ENCODE data around the gene DOK3. TPM values are rescaled to one million over a fixed set of nuclear protein-coding genes. Genes with fewer than 3 reads are reported as not detected.

The DOK3 gene
- total RNA-seq, 1 donor from 2014 or later, result 11.6 TPM

DNA sequence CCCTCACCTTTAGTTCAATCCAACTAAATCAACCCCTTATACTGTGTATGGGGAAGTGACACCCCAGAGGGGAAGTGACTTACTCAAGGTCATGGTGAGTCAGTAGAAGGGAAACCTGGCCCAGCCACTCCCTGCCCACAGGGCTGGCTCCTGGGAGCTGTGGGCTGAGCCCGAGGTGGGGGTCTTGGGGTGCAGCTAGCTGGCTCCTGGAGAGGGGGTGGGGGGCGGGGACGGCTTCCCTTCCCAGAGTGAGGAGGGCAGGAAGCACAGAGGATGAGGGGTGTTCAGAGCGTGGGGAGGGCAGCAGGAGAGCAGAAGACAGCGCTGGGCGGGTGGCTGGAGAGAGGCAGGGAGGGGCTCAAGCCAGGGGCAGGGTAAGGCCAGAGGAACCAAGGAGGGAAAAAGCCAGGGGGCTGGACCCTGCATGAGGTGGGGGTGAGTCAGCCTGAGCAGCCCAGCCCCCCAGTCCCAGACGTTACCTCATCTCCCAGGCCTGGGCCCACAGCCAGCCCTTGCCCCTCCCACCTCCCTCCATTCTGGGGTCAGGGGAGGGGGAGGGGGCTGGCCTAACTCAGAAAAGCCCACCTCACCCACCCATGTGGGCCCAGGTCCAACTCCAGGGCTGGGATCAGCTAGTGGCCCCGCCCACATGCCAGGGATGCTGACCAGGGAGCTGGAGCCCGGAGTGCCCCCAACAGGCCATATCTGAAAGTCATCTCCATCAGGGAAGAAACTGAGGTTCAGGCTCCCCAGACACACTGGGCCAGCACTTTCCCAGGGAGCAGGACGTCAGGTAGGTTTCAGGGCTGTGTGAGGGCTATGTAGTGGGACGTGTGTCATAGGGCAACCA lies 15.1 kb downstream of the DOK3 start:
- no peak for DNase-seq (ENCODE audit: low spot score, unreplicated experiment)
- Mint-ChIP-seq H3K4me3 (ENCODE audit: low read depth) (no peak overlapping the region), H3K27me3 (peaks cover 18% of the 10 kb centered on the region), H3K27ac (no peak overlapping the region), H3K9me3 (ENCODE audit: low read depth) (no peaks in the 10 kb centered on the region), H3K36me3 (ENCODE audit: insufficient read depth) (peaks cover 10% of the 10 kb centered on the region), H3K4me1 (ENCODE audit: low read depth) (peaks cover 14% of the 10 kb centered on the region)
- TF ChIP-seq CTCF (IDR thresholded peaks at IDR 0.05; ENCODE audit: unreplicated experiment), result peak; percentile 18

- Mint-ChIP-seq H3K4me3 (ENCODE audit: low read depth) (no peak overlapping the region), H3K27ac (no peak overlapping the region), H3K9me3 (ENCODE audit: low read depth) (no peaks in the 10 kb centered on the region), H3K27me3 (peaks cover 12% of the 10 kb centered on the region), H3K4me1 (ENCODE audit: low read depth) (peaks cover 14% of the 10 kb centered on the region), H3K36me3 (ENCODE audit: insufficient read depth) (peaks cover 10% of the 10 kb centered on the region)
- no peak for TF ChIP-seq CTCF (IDR thresholded peaks at IDR 0.05; ENCODE audit: unreplicated experiment)
- DNase-seq (ENCODE audit: low spot score, unreplicated experiment), result no peak
Measured at GRCh38 chr5:177493795-177494345, 15.8 kb downstream of the DOK3 start.

GRCh38 chr5:177492841-177493240 lies 16.8 kb downstream of the DOK3 start:
- peaks cover 8% of the 10 kb centered on the region for H3K4me1 Mint-ChIP-seq (ENCODE audit: low read depth)
- peak overlapping the region; percentile 41 for H3K27ac Mint-ChIP-seq

GRCh38 chr5:177491983-177492746 lies 17.5 kb downstream of the DOK3 start:
- no peaks in the 10 kb centered on the region for H3K27me3 Mint-ChIP-seq
- H3K27ac Mint-ChIP-seq, result peak overlapping the region; percentile 41
- no peak for DNase-seq (ENCODE audit: low spot score, unreplicated experiment)
- peaks cover 16% of the 10 kb centered on the region for H3K36me3 Mint-ChIP-seq (ENCODE audit: insufficient read depth)
- no peak overlapping the region for H3K4me3 Mint-ChIP-seq (ENCODE audit: low read depth)
- H3K9me3 Mint-ChIP-seq (ENCODE audit: low read depth), result no peaks in the 10 kb centered on the region
- peaks cover 7% of the 10 kb centered on the region for H3K4me1 Mint-ChIP-seq (ENCODE audit: low read depth)
- no peak for TF ChIP-seq CTCF (IDR thresholded peaks at IDR 0.05; ENCODE audit: unreplicated experiment)

More at GRCh38 chr5:177492841-177493240, 16.8 kb downstream of the DOK3 start:
- no peak for DNase-seq (ENCODE audit: low spot score, unreplicated experiment)
- Mint-ChIP-seq H3K27me3 (peaks cover 2% of the 10 kb centered on the region), H3K36me3 (ENCODE audit: insufficient read depth) (peaks cover 15% of the 10 kb centered on the region), H3K9me3 (ENCODE audit: low read depth) (no peaks in the 10 kb centered on the region), H3K4me3 (ENCODE audit: low read depth) (no peak overlapping the region)
- no peak for TF ChIP-seq CTCF (IDR thresholded peaks at IDR 0.05; ENCODE audit: unreplicated experiment)

DNA sequence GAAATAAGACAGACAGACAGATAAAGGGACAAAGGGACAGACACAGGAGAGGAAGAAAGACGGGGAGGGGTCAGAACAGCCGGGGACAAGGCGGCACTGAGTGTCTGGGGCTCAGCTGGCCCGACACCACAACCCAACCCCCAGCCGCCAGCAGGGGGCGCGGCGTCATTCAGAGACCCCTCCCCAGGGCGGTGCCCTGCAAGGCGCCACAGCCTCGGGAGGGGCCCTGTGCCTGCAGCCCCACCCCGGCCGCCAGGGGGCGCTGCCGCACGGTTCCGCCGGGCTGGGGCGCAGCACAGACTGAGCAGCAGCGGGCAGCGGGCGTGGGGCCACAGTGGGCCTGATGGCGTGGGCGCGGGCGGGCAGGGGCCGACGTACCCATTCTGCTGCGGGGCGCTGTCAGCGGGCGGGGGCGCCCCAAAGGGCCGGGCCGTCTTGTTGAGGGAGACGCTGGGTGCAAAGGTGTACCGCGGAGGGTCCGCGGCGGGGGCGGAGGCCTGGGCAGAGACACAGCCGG lies 18.1 kb downstream of the DOK3 start:
- Mint-ChIP-seq H3K36me3 (ENCODE audit: insufficient read depth) (peaks cover 18% of the 10 kb centered on the region), H3K4me1 (ENCODE audit: low read depth) (peaks cover 7% of the 10 kb centered on the region), H3K27me3 (no peaks in the 10 kb centered on the region), H3K27ac (no peak overlapping the region), H3K4me3 (ENCODE audit: low read depth) (no peak overlapping the region), H3K9me3 (ENCODE audit: low read depth) (no peaks in the 10 kb centered on the region)
- DNase-seq (ENCODE audit: low spot score, unreplicated experiment), result peak; percentile 60
- TF ChIP-seq CTCF (IDR thresholded peaks at IDR 0.05; ENCODE audit: unreplicated experiment), result peak; percentile 73
